ENCODE measurements around the gene TMEM156.

- TF ChIP-seq POLR2A (IDR thresholded peaks at IDR 0.05), result no peak
- no peak for TF ChIP-seq CTCF (IDR thresholded peaks at IDR 0.05)
Measured at GRCh38 chr4:38952017-38952416, 80.2 kb downstream of the TMEM156 start.

Measured in Peyer's patch (tissue), 4 donors.